ENCODE measurements around the gene ARHGEF12. TPM values are rescaled to one million over a fixed set of nuclear protein-coding genes. Genes with fewer than 3 reads are reported as not detected.

ARHGEF12 gene
- total RNA-seq, 8 experiments from 2014 or later = 37.5 to 108 (median 48.2) TPM

- H3K4me1 ChIP-seq (replicated peaks in 1 of 2) = no peaks in the 10 kb centered on the region
- in situ Hi-C loops (cut with MboI; ENCODE audit: low pct_unique_long_range_greater_than_20kb in 2 of 9, low sequenced_read_pairs in 9 of 9, unreplicated experiment in 9 of 9) = loop anchor here in 4 of 9 experiments (10.0 kb wide), 2 partner anchors 70 to 130 kb away; no protein-coding TSS in a partner anchor
- ATAC-seq (replicated peaks in 6 of 8) = peak in 2 of 8 experiments; percentile 7 to 11
- no peak overlapping the region for H3K27ac ChIP-seq
- H3K4me3 ChIP-seq = no peak overlapping the region
These were observed 31.7 kb upstream of the ARHGEF12 start for GRCh38 chr11:120304526-120304925.

GRCh38 chr11:120305286-120305685, 30.9 kb upstream of the ARHGEF12 start:
- Histone ChIP-seq H3K27ac (no peak overlapping the region), H3K4me1 (replicated peaks in 1 of 2) (no peaks in the 10 kb centered on the region), H3K4me3 (no peak overlapping the region)
- in situ Hi-C loops (cut with MboI; ENCODE audit: low pct_unique_long_range_greater_than_20kb in 2 of 9, low sequenced_read_pairs in 9 of 9, unreplicated experiment in 9 of 9) = loop anchor here in 4 of 9 experiments (10.0 kb wide), 2 partner anchors 70 to 130 kb away; no protein-coding TSS in a partner anchor
- 20 to 96% (median 84%) methylated on average over 1 to 8 of the region's 12 CpGs; no CpG with 5 or more reads in 3 of the 10 experiments for WGBS, 10 experiments
- ATAC-seq (replicated peaks in 6 of 8) = no peak

- in situ Hi-C loops (cut with MboI; ENCODE audit: low pct_unique_long_range_greater_than_20kb in 2 of 9, low sequenced_read_pairs in 9 of 9, unreplicated experiment in 9 of 9) = loop anchor here in 4 of 9 experiments (10.0 kb wide), 2 partner anchors 72 to 132 kb away; no protein-coding TSS in a partner anchor
These were observed 29.5 kb upstream of the ARHGEF12 start for GRCh38 chr11:120306519-120307242.

GRCh38 chr11:120307476-120307875, 28.7 kb upstream of the ARHGEF12 start:
- no peak for ATAC-seq (replicated peaks in 6 of 8)

More at GRCh38 chr11:120306519-120307242, 29.5 kb upstream of the ARHGEF12 start:
- ATAC-seq (replicated peaks in 6 of 8) = peak; percentile 29 to 96 (median 53)
- Histone ChIP-seq H3K4me3 (no peak overlapping the region), H3K4me1 (replicated peaks in 1 of 2) (no peaks in the 10 kb centered on the region), H3K27ac (no peak overlapping the region)
- WGBS, 10 experiments = 18 to 79% (median 24%) methylated on average over 1 to 8 of the region's 11 CpGs; no CpG with 5 or more reads in 3 of the 10 experiments

GRCh38 chr11:120308081-120308480, 28.1 kb upstream of the ARHGEF12 start:
- Histone ChIP-seq H3K4me3 (no peak overlapping the region), H3K4me1 (replicated peaks in 1 of 2) (no peaks in the 10 kb centered on the region), H3K27ac (no peak overlapping the region)
- in situ Hi-C loops (cut with MboI; ENCODE audit: low pct_unique_long_range_greater_than_20kb in 2 of 9, low sequenced_read_pairs in 9 of 9, unreplicated experiment in 9 of 9) = loop anchor here in 4 of 9 experiments (10.0 kb wide), 2 partner anchors 73 to 133 kb away; no protein-coding TSS in a partner anchor
- no peak for ATAC-seq (replicated peaks in 6 of 8)
- WGBS, 10 experiments = 29 to 92% (median 75%) methylated on average over 2 to 7 of the region's 7 CpGs; no CpG with 5 or more reads in 2 of the 10 experiments

More at GRCh38 chr11:120307476-120307875, 28.7 kb upstream of the ARHGEF12 start:
- 83 to 100% (median 100%) methylated on average over 1 to 4 of the region's 11 CpGs; no CpG with 5 or more reads in 4 of the 10 experiments for WGBS, 10 experiments
- H3K4me1 ChIP-seq (replicated peaks in 1 of 2) = no peaks in the 10 kb centered on the region
- H3K4me3 ChIP-seq = no peak overlapping the region
- in situ Hi-C loops (cut with MboI; ENCODE audit: low pct_unique_long_range_greater_than_20kb in 2 of 9, low sequenced_read_pairs in 9 of 9, unreplicated experiment in 9 of 9) = loop anchor here in 4 of 9 experiments (10.0 kb wide), 2 partner anchors 73 to 133 kb away; no protein-coding TSS in a partner anchor
- H3K27ac ChIP-seq = no peak overlapping the region

GRCh38 chr11:120310870-120311269, 25.3 kb upstream of the ARHGEF12 start:
- H3K27ac ChIP-seq = no peak overlapping the region
- WGBS, 10 experiments = 24 to 79% (median 50%) methylated on average over 1 to 3 of the region's 3 CpGs; no CpG with 5 or more reads in 4 of the 10 experiments
- H3K4me1 ChIP-seq (replicated peaks in 1 of 2) = no peaks in the 10 kb centered on the region
- in situ Hi-C loops (cut with MboI; ENCODE audit: low pct_unique_long_range_greater_than_20kb in 2 of 9, low sequenced_read_pairs in 9 of 9, unreplicated experiment in 9 of 9) = no loop called here
- no peak overlapping the region for H3K4me3 ChIP-seq
- no peak for ATAC-seq (replicated peaks in 6 of 8)

- no peak for ATAC-seq (replicated peaks in 6 of 8)
- 33 to 100% (median 70%) methylated on average over 1 to 2 of the region's 3 CpGs; no CpG with 5 or more reads in 4 of the 10 experiments for WGBS, 10 experiments
- Histone ChIP-seq H3K4me1 (replicated peaks in 1 of 2) (peaks cover 0 to 3% of the 10 kb centered on the region in 2 donors), H3K27ac (no peak overlapping the region), H3K4me3 (no peak overlapping the region)
- in situ Hi-C loops (cut with MboI; ENCODE audit: low pct_unique_long_range_greater_than_20kb in 2 of 9, low sequenced_read_pairs in 9 of 9, unreplicated experiment in 9 of 9) = no loop called here
These were observed 21.4 kb upstream of the ARHGEF12 start for GRCh38 chr11:120314861-120315260.

GRCh38 chr11:120316880-120317688, 19.1 kb upstream of the ARHGEF12 start:
- peaks cover 0 to 3% of the 10 kb centered on the region in 2 donors for H3K4me1 ChIP-seq (replicated peaks in 1 of 2)
- H3K27ac ChIP-seq = no peak overlapping the region
- in situ Hi-C loops (cut with MboI; ENCODE audit: low pct_unique_long_range_greater_than_20kb in 2 of 9, low sequenced_read_pairs in 9 of 9, unreplicated experiment in 9 of 9) = no loop called here
- ATAC-seq (replicated peaks in 6 of 8) = peak; percentile 38 to 98 (median 64)
- H3K4me3 ChIP-seq = no peak overlapping the region
- 0 to 45% (median 35%) methylated on average over 2 to 6 of the region's 8 CpGs; no CpG with 5 or more reads in 1 of the 10 experiments for WGBS, 10 experiments

GRCh38 chr11:120317689-120318480, 18.3 kb upstream of the ARHGEF12 start:
- 70 to 94% (median 86%) methylated on average over 3 to 10 of the region's 10 CpGs for WGBS, 10 experiments
- in situ Hi-C loops (cut with MboI; ENCODE audit: low pct_unique_long_range_greater_than_20kb in 2 of 9, low sequenced_read_pairs in 9 of 9, unreplicated experiment in 9 of 9) = no loop called here
- Histone ChIP-seq H3K27ac (no peak overlapping the region), H3K4me1 (replicated peaks in 1 of 2) (peaks cover 0 to 3% of the 10 kb centered on the region in 2 donors), H3K4me3 (no peak overlapping the region)
- no peak for ATAC-seq (replicated peaks in 6 of 8)

- Histone ChIP-seq H3K4me1 (replicated peaks in 1 of 2) (peaks cover 0 to 3% of the 10 kb centered on the region in 2 donors), H3K27ac (no peak overlapping the region), H3K4me3 (no peak overlapping the region)
- ATAC-seq (replicated peaks in 6 of 8) = no peak
- WGBS, 10 experiments = 40 to 100% (median 71%) methylated on average over 1 to 4 of the region's 4 CpGs; no CpG with 5 or more reads in 1 of the 10 experiments
- in situ Hi-C loops (cut with MboI; ENCODE audit: low pct_unique_long_range_greater_than_20kb in 2 of 9, low sequenced_read_pairs in 9 of 9, unreplicated experiment in 9 of 9) = no loop called here
These were observed 17.3 kb upstream of the ARHGEF12 start for GRCh38 chr11:120318906-120319305.

- peak; percentile 86 to 98 (median 98) for ATAC-seq (replicated peaks in 6 of 8)
- in situ Hi-C loops (cut with MboI; ENCODE audit: low pct_unique_long_range_greater_than_20kb in 2 of 9, low sequenced_read_pairs in 9 of 9, unreplicated experiment in 9 of 9) = loop anchor here in 1 of 9 experiments (25.0 kb wide), 1 partner anchor 112 kb away; no protein-coding TSS in a partner anchor
- H3K4me1 ChIP-seq (replicated peaks in 1 of 2) = peaks cover 3 to 6% of the 10 kb centered on the region in 2 donors
- peak within 1 kb of the TSS; percentile 65 to 99 (median 81) for H3K4me3 ChIP-seq
- WGBS, 10 experiments = 0 to 20% (median 1%) methylated on average over 1 to 20 of the region's 84 CpGs; no CpG with 5 or more reads in 1 of the 10 experiments
- peak within 1 kb of the TSS; percentile 85 to 87 for H3K27ac ChIP-seq
These were observed 11.0 kb upstream of the ARHGEF12 start, which contains the start of gene TLCD5 for GRCh38 chr11:120324932-120325810. TLCD5 (plus strand) TSS chr11:120325299; CDS start chr11:120327442, 2,143 bp downstream.
